HepG2 (cell line): ENCODE results near the gene RPL41. TPM values are rescaled to one million over a fixed set of nuclear protein-coding genes. Genes with fewer than 3 reads are reported as not detected.
A peak's percentile ranks its signal among the peaks of the same experiment; 100 is the strongest.

ENCODE experiments used
- DRAP1 ChIP-seq: IDR thresholded peaks from 2 replicates; pipeline ENCODE4 v1.6.1; 2016; ENCODE audit warnings: missing genetic modification reagents, missing compliant biosample characterization
- FOXC1 ChIP-seq: sonication (generic); formaldehyde crosslinking; IDR thresholded peaks from 2 replicates; pipeline ENCODE4 v1.8.0; 2022; ENCODE audit warnings: mild to moderate bottlenecking, missing genetic modification reagents, borderline replicate concordance
- HNRNPLL ChIP-seq: fragments of 200-400 bp; formaldehyde crosslinking; IDR thresholded peaks from 2 replicates; pipeline ENCODE4 v1.6.1; 2017; ENCODE audit warnings: mild to moderate bottlenecking, low read depth, low read length; ENCODE audit not compliant: poor library complexity, severe bottlenecking
- KLF15 ChIP-seq: sonication (generic); formaldehyde crosslinking; IDR thresholded peaks from 2 replicates; pipeline ENCODE4 v1.8.1; 2023; ENCODE audit warnings: borderline replicate concordance, mild to moderate bottlenecking, inconsistent platforms, missing genetic modification reagents, mixed read lengths
- NBN ChIP-seq: fragments of 450-650 bp; conservative IDR thresholded peaks from 2 replicates; pipeline ENCODE4 v1.6.1; 2017
- NONO ChIP-seq, 2 experiments: fragments of 450-650 bp in 1 of 2; sonication (generic) in 1 of 2; formaldehyde crosslinking in 1 of 2; IDR thresholded peaks in 1 of 2; conservative IDR thresholded peaks in 1 of 2; 2 replicates each; pipeline versions ENCODE4 v1.6.1 to v1.8.0; 2017 to 2022; ENCODE audit warnings: mild to moderate bottlenecking in 1 of 2, missing genetic modification reagents in 1 of 2, moderate library complexity in 1 of 2
- NR2C2 ChIP-seq: sonication (generic); formaldehyde crosslinking; IDR thresholded peaks from 2 replicates; pipeline ENCODE4 v1.4.0; 2020; ENCODE audit warnings: missing genetic modification reagents, mild to moderate bottlenecking, moderate library complexity, borderline replicate concordance
- PITX1 ChIP-seq: sonication (generic); formaldehyde crosslinking; IDR thresholded peaks from 2 replicates; pipeline ENCODE4 v1.5.1; 2020; ENCODE audit warnings: mild to moderate bottlenecking, missing genetic modification reagents
- PRMT3 ChIP-seq: sonication (generic); formaldehyde crosslinking; IDR thresholded peaks from 2 replicates; pipeline ENCODE4 v1.8.1; 2022; ENCODE audit warnings: low read depth, mild to moderate bottlenecking, moderate library complexity, missing genetic modification reagents, borderline replicate concordance
- SALL1 ChIP-seq: sonication (generic); formaldehyde crosslinking; IDR thresholded peaks from 2 replicates; pipeline ENCODE4 v1.8.0; 2022; ENCODE audit warnings: mild to moderate bottlenecking, missing genetic modification reagents
- SATB2 ChIP-seq: sonication (generic); formaldehyde crosslinking; IDR thresholded peaks from 2 replicates; pipeline ENCODE4 v1.5.0; 2020; ENCODE audit warnings: missing genetic modification reagents
- SMARCC2 ChIP-seq: fragments of 450-650 bp; IDR thresholded peaks from 2 replicates; pipeline ENCODE4 v1.6.1; 2017; ENCODE audit warnings: antibody characterized with exemption, mild to moderate bottlenecking
- TEAD2 ChIP-seq: sonication (generic); formaldehyde crosslinking; IDR thresholded peaks from 2 replicates; pipeline ENCODE4 v1.9.0; 2021; ENCODE audit warnings: missing genetic modification reagents
- U2AF1 ChIP-seq: fragments of 200-400 bp; formaldehyde crosslinking; optimal IDR thresholded peaks from 2 replicates; pipeline ENCODE3; 2017; ENCODE audit warnings: mild to moderate bottlenecking, low read depth, low read length
- ZBTB8A ChIP-seq: sonication (generic); formaldehyde crosslinking; IDR thresholded peaks from 2 replicates; pipeline ENCODE4 v1.4.0; 2020; ENCODE audit warnings: mild to moderate bottlenecking, low read depth, missing genetic modification reagents, borderline replicate concordance
- ZFP37 ChIP-seq: sonication (generic); formaldehyde crosslinking; IDR thresholded peaks from 2 replicates; pipeline ENCODE4 v1.4.0; 2020; ENCODE audit warnings: missing genetic modification reagents, borderline replicate concordance
- ZHX2 ChIP-seq, 2 experiments: sonication (generic) in 1 of 2; formaldehyde crosslinking in 1 of 2; IDR thresholded peaks; 2 replicates each; pipeline versions ENCODE4 v1.6.1 to v1.9.0; 2014 to 2022; ENCODE audit warnings: antibody characterized with exemption in 1 of 2, borderline replicate concordance in 1 of 2, inconsistent platforms in 1 of 2, low read depth in 1 of 2, missing genetic modification reagents in 1 of 2
- ZNF430 ChIP-seq: sonication (generic); formaldehyde crosslinking; IDR thresholded peaks from 2 replicates; pipeline ENCODE4 v1.9.0; 2021; ENCODE audit warnings: mild to moderate bottlenecking, missing genetic modification reagents
- ZNF484 ChIP-seq: sonication (generic); formaldehyde crosslinking; IDR thresholded peaks from 2 replicates; pipeline ENCODE4 v1.5.1; 2020; ENCODE audit warnings: mild to moderate bottlenecking, low read depth, missing genetic modification reagents, borderline replicate concordance
- ZNF703 ChIP-seq: sonication (generic); formaldehyde crosslinking; IDR thresholded peaks from 2 replicates; pipeline ENCODE4 v1.5.1; 2020; ENCODE audit warnings: missing genetic modification reagents, mild to moderate bottlenecking, moderate library complexity, borderline replicate concordance
- ZSCAN31 ChIP-seq: sonication (generic); formaldehyde crosslinking; IDR thresholded peaks from 2 replicates; pipeline ENCODE4 v1.5.0; 2020; ENCODE audit warnings: low read depth, mild to moderate bottlenecking, missing genetic modification reagents
- polyA plus RNA-seq, 8 experiments: library from polyadenylated mRNA; depleted of rRNA in 3 of 8; stranded (reverse) in 7 of 8; unstranded in 1 of 8; fragments of >200 nt; fragmentation: Illumina TruSeq in 4 of 8; extraction: Trizol in 4 of 8; gene quantifications; 2 replicates each; pipeline versions ENCODE4 v1.2.1 to v1.2.3, GENCODE V29; 2011 to 2016; ENCODE audit warnings: low read depth in 4 of 8, missing spikeins in 1 of 8, mixed read lengths in 1 of 8; ENCODE audit not compliant: insufficient read depth in 1 of 8
- total RNA-seq, 5 experiments: library from RNA; depleted of rRNA; stranded (reverse); fragments of >200 nt; fragmentation: Illumina TruSeq; extraction: Trizol; gene quantifications; 2 replicates each; pipeline ENCODE4 v1.2.3, GENCODE V29; 2016; ENCODE audit warnings: low read depth in 1 of 5

Gene RPL41
- total and polyA plus RNA-seq, 2 of the 13 experiments (the other 11 are each of a cell fraction or from before 2014, with no cell fraction given): 4,012 to 7,670 TPM

GRCh38 chr12:56081393-56082347 lies 34.8 kb upstream of the RPL41 start (continued):
- TF ChIP-seq NONO (IDR thresholded peaks at IDR 0.05) (no peak), NONO (CRISPR knock-in tag; conservative IDR thresholded peaks at IDR 0.05) (peak; percentile 97), U2AF1 (no peak), PITX1 (peak; percentile 96), ZSCAN31 (CRISPR knock-in tag) (peak; percentile 96), ZNF430 (peak; percentile 83; the same call in 1 of the 2 replicates), KLF15 (CRISPR knock-in tag) (no peak), ZFP37 (CRISPR knock-in tag) (0 out of 2 replicates have a peak, but pooled peaks have one; percentile 25), DRAP1 (peak; percentile 91), ZNF484 (CRISPR knock-in tag) (no peak), SMARCC2 (no peak), HNRNPLL (no peak), ZHX2 (IDR thresholded peaks at IDR 0.05; ENCODE audit: low read depth) (peak; percentile 68), ZHX2 (CRISPR knock-in tag; IDR thresholded peaks at IDR 0.05; ENCODE audit: borderline replicate concordance) (no peak), SALL1 (peak; percentile 99), FOXC1 (CRISPR knock-in tag) (peak; percentile 68; the same call in 1 of the 2 replicates), ZBTB8A (no peak; the same call in 1 of the 2 replicates), NR2C2 (CRISPR knock-in tag) (peak; percentile 95), SATB2 (no peak), NBN (no peak), PRMT3 (CRISPR knock-in tag) (peak; percentile 74; the same call in 1 of the 2 replicates), ZNF703 (no peak; the same call in 1 of the 2 replicates), TEAD2 (CRISPR knock-in tag) (no peak)
